HEK293 (cell line): Measurements from ENCODE around the gene BATF2.
"Not testable (repeated sequence)": the region's sequence is repeated elsewhere in the genome, so short reads cannot be mapped to it uniquely, and the experiment has no call there.

Experiments
- CTCF ChIA-PET: fragments of 350-600 bp; formaldehyde crosslinking; extraction: SDS; loops from one replicate; lab custom pipeline; 2021; ENCODE audit warnings: antibody characterized with exemption; lab: Yijun Ruan, JAX
- POLR2A ChIA-PET: fragments of 300-600 bp; formaldehyde crosslinking; extraction: SDS; loops from one replicate; lab custom pipeline; 2020; ENCODE audit warnings: antibody characterized with exemption, inconsistent platforms; lab: Yijun Ruan, JAX
- H3K27ac ChIP-seq: fragments of 200-500 bp; sonication (Bioruptor generic); 2 replicates; pipeline ENCODE4 v1.5.1; 2014; ENCODE audit warnings: low read depth, low read length, control low read depth, inconsistent platforms; ENCODE audit errors: extremely low read depth
- H3K36me3 ChIP-seq, 2 experiments: fragments of 200-500 bp in 1 of 2; sonication (Bioruptor generic) in 1 of 2; 1 replicate in 1 of 2; 2 replicates in 1 of 2; pipeline ENCODE4 v1.5.1; 2014 to 2017; ENCODE audit warnings: inconsistent platforms in 2 of 2, low read length in 2 of 2; ENCODE audit not compliant: control insufficient read depth in 2 of 2, insufficient read depth in 1 of 2
- H3K4me1 ChIP-seq: fragments of 200-500 bp; sonication (Bioruptor generic); 2 replicates; pipeline ENCODE4 v1.5.1; 2014; ENCODE audit warnings: mild to moderate bottlenecking, low read length, inconsistent platforms; ENCODE audit not compliant: control insufficient read depth, insufficient read depth
- H3K4me3 ChIP-seq: 2 replicates; pipeline ENCODE4 v1.5.1; 2011; ENCODE audit warnings: low read depth, mild to moderate bottlenecking, control low read depth, low read length, moderate library complexity
- H3K9me3 ChIP-seq: fragments of 200-500 bp; sonication (Bioruptor generic); 2 replicates; pipeline ENCODE4 v1.5.1; 2014; ENCODE audit warnings: low read depth, low read length, inconsistent platforms; ENCODE audit not compliant: control insufficient read depth, insufficient read depth
- AEBP2 ChIP-seq: fragments of 450-650 bp; formaldehyde crosslinking; IDR thresholded peaks from 2 replicates; pipeline ENCODE4 v1.5.1; 2016; ENCODE audit warnings: missing biosample characterization, missing genetic modification characterization, borderline replicate concordance
- GLI2 ChIP-seq: fragments of 450-650 bp; formaldehyde crosslinking; IDR thresholded peaks from 2 replicates; pipeline ENCODE4; 2017; ENCODE audit warnings: missing biosample characterization, missing genetic modification characterization, low read depth, borderline replicate concordance
- REST ChIP-seq: fragments of 450-650 bp; formaldehyde crosslinking; IDR thresholded peaks from 2 replicates; pipeline ENCODE4 v1.5.1; 2016; ENCODE audit warnings: missing biosample characterization, missing genetic modification characterization
- ZBTB21 ChIP-seq: fragments of 450-650 bp; formaldehyde crosslinking; IDR thresholded peaks from 2 replicates; pipeline ENCODE4 v1.5.1; 2017; ENCODE audit warnings: missing biosample characterization, missing genetic modification characterization
- ZNF121 ChIP-seq: fragments of 450-650 bp; formaldehyde crosslinking; IDR thresholded peaks from 2 replicates; pipeline ENCODE4 v1.5.1; 2016; ENCODE audit warnings: missing biosample characterization, missing genetic modification characterization
- ZNF133 ChIP-seq: fragments of 450-650 bp; formaldehyde crosslinking; IDR thresholded peaks from 2 replicates; pipeline ENCODE4 v1.5.1; 2016; ENCODE audit warnings: missing biosample characterization, missing genetic modification characterization
- ZNF449 ChIP-seq: fragments of 450-650 bp; formaldehyde crosslinking; IDR thresholded peaks from 2 replicates; pipeline ENCODE4 v1.5.1; 2017; ENCODE audit warnings: missing biosample characterization, mild to moderate bottlenecking, missing genetic modification characterization, moderate library complexity
- ZNF514 ChIP-seq: fragments of 450-650 bp; formaldehyde crosslinking; IDR thresholded peaks from 2 replicates; pipeline ENCODE4 v1.5.1; 2016; ENCODE audit warnings: missing biosample characterization, missing genetic modification characterization
- ZNF658 ChIP-seq: fragments of 450-650 bp; formaldehyde crosslinking; IDR thresholded peaks from 2 replicates; pipeline ENCODE4; 2016; ENCODE audit warnings: missing biosample characterization, missing genetic modification characterization
- ZNF704 ChIP-seq: fragments of 450-650 bp; formaldehyde crosslinking; IDR thresholded peaks from 2 replicates; pipeline ENCODE4 v1.5.1; 2016; ENCODE audit warnings: missing biosample characterization, missing genetic modification characterization

Gene BATF2

GRCh38 chr11:65008016-65008415 is 11.2 kb upstream of the BATF2 start:
- no peak for TF ChIP-seq ZNF514 (tag by site-specific recombination)
- TF ChIP-seq ZNF133, result no peak
- TF ChIP-seq, all 188 proteins: peak for 0
- no peak overlapping the region for H3K27ac ChIP-seq
- no peaks in the 10 kb centered on the region for H3K9me3 ChIP-seq
- H3K4me1 ChIP-seq, result no peaks in the 10 kb centered on the region
- ChIA-PET POLR2A (no interaction called here), CTCF (no interaction called here)
- H3K36me3 ChIP-seq, result no peaks in the 10 kb centered on the region
- H3K4me3 ChIP-seq, result no peak overlapping the region

GRCh38 chr11:65003968-65004367 is 7.2 kb upstream of the BATF2 start:
- H3K4me1 ChIP-seq, POLR2A ChIA-PET, H3K36me3 ChIP-seq, H3K9me3 ChIP-seq, H3K27ac ChIP-seq, H3K4me3 ChIP-seq: not testable (repeated sequence)
- TF ChIP-seq ZNF121 (tag by site-specific recombination), result peak; percentile 82
- CTCF ChIA-PET, result interaction anchor here (0.6 to 2.1 kb wide), 5 partner anchors 9 to 157 kb away, joined by 3 to 9 read pairs (median 3); no protein-coding TSS in a partner anchor

- H3K27ac ChIP-seq, result no peak overlapping the region
- H3K4me1 ChIP-seq, result no peaks in the 10 kb centered on the region
- no peak overlapping the region for H3K4me3 ChIP-seq
- ChIA-PET CTCF (interaction anchor here (0.6 to 2.5 kb wide), 5 partner anchors 10 to 157 kb away, joined by 3 to 9 read pairs (median 3); no protein-coding TSS in a partner anchor), POLR2A (interaction anchor here (0.5 kb wide), 1 partner anchor 22 kb away, joined by 4 read pairs; no protein-coding TSS in a partner anchor)
- no peaks in the 10 kb centered on the region for H3K36me3 ChIP-seq
- no peaks in the 10 kb centered on the region for H3K9me3 ChIP-seq
- TF ChIP-seq REST (tag by site-specific recombination), result peak; percentile 97
- TF ChIP-seq ZNF449, result 0 out of 2 replicates have a peak, but pooled peaks have one; percentile 36
- TF ChIP-seq ZNF704 (tag by site-specific recombination), result no peak
- TF ChIP-seq ZBTB21 (tag by site-specific recombination), result no peak
- TF ChIP-seq, all 188 proteins: peak for 2
These were observed 6.5 kb upstream of the BATF2 start for GRCh38 chr11:65003282-65003681.

- ChIA-PET CTCF (interaction anchor here (2.5 kb wide), 1 partner anchor 10 kb away, joined by 7 read pairs; no protein-coding TSS in a partner anchor), POLR2A (interaction anchor here (0.5 kb wide), 1 partner anchor 23 kb away, joined by 4 read pairs; no protein-coding TSS in a partner anchor)
- Histone ChIP-seq H3K4me1 (no peaks in the 10 kb centered on the region), H3K27ac (no peak overlapping the region), H3K36me3 (no peaks in the 10 kb centered on the region), H3K9me3 (no peaks in the 10 kb centered on the region), H3K4me3 (no peak overlapping the region)
- no peak for TF ChIP-seq GLI2 (tag by site-specific recombination)
- no peak for TF ChIP-seq AEBP2
- TF ChIP-seq ZNF658 (tag by site-specific recombination), result no peak
- TF ChIP-seq ZNF449, result no peak
These were observed 5.9 kb upstream of the BATF2 start for GRCh38 chr11:65002706-65003105.
